Endothelial cell of umbilical vein (primary cell): Measurements from ENCODE around the gene ACVR2A. TPM values are rescaled to one million over a fixed set of nuclear protein-coding genes. Genes with fewer than 3 reads are reported as not detected.

Experiments
- BruUV-seq: library from RNA; stranded (reverse); fragments of 400-500 nt; replicated peaks from 2 replicates; lab custom pipeline; 2021; lab: Mats Ljungman, UMichigan
- CTCF ChIA-PET: fragments of 300-600, 350-600 bp; sonication (Branson Sonifier 250); formaldehyde crosslinking; loops from one replicate; lab custom pipeline; 2021; ENCODE audit warnings: antibody characterized with exemption, inconsistent platforms; lab: Charles Lee
- POLR2A ChIA-PET: fragments of 300-600, 350-600 bp; sonication (Branson Sonifier 250); formaldehyde crosslinking; loops from one replicate; lab custom pipeline; 2021; ENCODE audit warnings: antibody characterized with exemption, inconsistent platforms; lab: Charles Lee
- DNase-seq: peaks from one replicate; pipeline ENCODE4 v3.0.0-alpha.2; 2011; ENCODE audit warnings: low read depth, low spot score
- FAIRE-seq: peaks from 2 replicates; lab custom pipeline; 2011; peaks lifted over from hg19 to GRCh38; lab: Jason Lieb, UNC
- H2AFZ ChIP-seq: 2 replicates; pipeline ENCODE4 v1.6.0; 2012; ENCODE audit warnings: low read depth, low read length, control low read depth, inconsistent platforms
- H3K27ac ChIP-seq: 2 replicates; pipeline ENCODE4 v1.5.1; 2011; ENCODE audit warnings: low read depth, mild to moderate bottlenecking, control low read depth, low read length, moderate library complexity; ENCODE audit not compliant: insufficient read depth
- H3K27me3 ChIP-seq, 2 experiments: 2 replicates each; pipeline versions ENCODE4 v1.6.0 to v1.6.1; 2011; ENCODE audit warnings: low read length in 2 of 2, mixed read lengths in 1 of 2; ENCODE audit not compliant: control insufficient read depth in 2 of 2, insufficient read depth in 2 of 2
- H3K36me3 ChIP-seq, 2 experiments: 2 replicates in 1 of 2; 3 replicates in 1 of 2; pipeline ENCODE4 v1.5.1; 2011; ENCODE audit warnings: low read length in 2 of 2, mild to moderate bottlenecking in 1 of 2, moderate library complexity in 1 of 2; ENCODE audit not compliant: control insufficient read depth in 2 of 2, insufficient read depth in 2 of 2; ENCODE audit errors: extremely low read depth in 1 of 2
- H3K4me1 ChIP-seq: 3 replicates; pipeline ENCODE4 v1.5.1; 2011; ENCODE audit warnings: mild to moderate bottlenecking, low read length; ENCODE audit not compliant: control insufficient read depth, insufficient read depth; ENCODE audit errors: extremely low read depth
- H3K4me2 ChIP-seq: 2 replicates; pipeline ENCODE4 v1.6.1; 2011; ENCODE audit warnings: low read length, control low read depth, mixed read lengths; ENCODE audit not compliant: insufficient read depth
- H3K4me3 ChIP-seq, 3 experiments: fragments of 200-600 bp in 1 of 3; sonication (generic), shearing (Covaris generic) in 1 of 3; replicated peaks in 1 of 3; 2 replicates each; pipeline ENCODE4 v1.5.1; 2011 to 2016; ENCODE audit warnings: control low read depth in 3 of 3, low read length in 3 of 3, mild to moderate bottlenecking in 2 of 3, inconsistent platforms in 1 of 3, low read depth in 1 of 3, moderate library complexity in 1 of 3; ENCODE audit not compliant: insufficient read depth in 1 of 3
- H3K79me2 ChIP-seq: 2 replicates; pipeline ENCODE4 v1.6.0; 2012; ENCODE audit warnings: low read length, inconsistent platforms; ENCODE audit not compliant: control insufficient read depth, insufficient read depth
- H3K9ac ChIP-seq: replicated peaks from 2 replicates; pipeline ENCODE3; 2011; ENCODE audit warnings: low read length, control low read depth; ENCODE audit not compliant: insufficient read depth; ENCODE audit errors: extremely low read depth
- H3K9me1 ChIP-seq: replicated peaks from 3 replicates; pipeline ENCODE4 v1.6.0; 2011; ENCODE audit warnings: mild to moderate bottlenecking, low read length; ENCODE audit not compliant: control insufficient read depth, insufficient read depth; ENCODE audit errors: extremely low read depth
- H3K9me3 ChIP-seq: replicated peaks from 2 replicates; pipeline ENCODE4 v1.5.1; 2012; ENCODE audit warnings: low read length, inconsistent platforms; ENCODE audit not compliant: control insufficient read depth, insufficient read depth
- H4K20me1 ChIP-seq: replicated peaks from 2 replicates; pipeline ENCODE3; 2011; ENCODE audit warnings: mild to moderate bottlenecking, low read length; ENCODE audit not compliant: control insufficient read depth, insufficient read depth; ENCODE audit errors: extremely low read depth
- EZH2 ChIP-seq: IDR thresholded peaks from 2 replicates; pipeline ENCODE4 v1.6.1; 2012; ENCODE audit warnings: borderline replicate concordance, low read depth, mild to moderate bottlenecking, moderate library complexity, low read length, inconsistent platforms; ENCODE audit not compliant: severe bottlenecking
- FOS ChIP-seq: IDR thresholded peaks from 2 replicates; pipeline ENCODE4 v1.6.1; 2011; ENCODE audit warnings: mild to moderate bottlenecking, low read length, moderate library complexity, borderline replicate concordance; ENCODE audit not compliant: insufficient read depth
- POLR2A ChIP-seq: IDR thresholded peaks from 2 replicates; pipeline ENCODE4 v1.6.1; 2012; ENCODE audit warnings: low read depth, mild to moderate bottlenecking, control low read depth, low read length
- POLR2AphosphoS5 ChIP-seq: IDR thresholded peaks from 2 replicates; pipeline ENCODE4 v1.6.1; 2012; ENCODE audit warnings: low read depth, mild to moderate bottlenecking, control low read depth, low read length, moderate library complexity; ENCODE audit not compliant: insufficient read depth
- dilution Hi-C: fragments of 300-500 bp; cut with MboI; formaldehyde crosslinking; loops from one replicate; pipeline ENCODE4 v1.15.0; 2019; ENCODE audit warnings: low sequenced_read_pairs; ENCODE audit not compliant: extremely low pct_ligation_motif_present
- intact Hi-C: fragments of 100-400 bp; cut with micrococcal nuclease; formaldehyde crosslinking; loops from one replicate; pipeline ENCODE4 v1.10.0; 2022
- polyA plus RNA-seq, 4 experiments: library from polyadenylated mRNA; depleted of rRNA in 3 of 4; stranded (reverse) in 3 of 4; unstranded in 1 of 4; fragments of >200 nt; gene quantifications; 2 replicates each; pipeline versions ENCODE4 v1.2.1 to v1.2.3, GENCODE V29; 2011 to 2012; ENCODE audit warnings: missing spikeins in 1 of 4
- total RNA-seq: library from RNA; stranded (reverse); gene quantifications from 2 replicates; pipeline ENCODE4 v1.2.3, GENCODE V29; 2021
- TF ChIP-seq, protein P1 (sequence below): IDR thresholded peaks from 2 replicates; pipeline ENCODE4 v1.6.1; 2011; ENCODE audit not compliant: insufficient read depth, insufficient read length
- TF ChIP-seq, protein P2 (sequence below), 2 donors: IDR thresholded peaks; 1 replicate in 1 of 2; 2 replicates in 1 of 2; pipeline ENCODE4 v1.5.1; 2011; ENCODE audit warnings: low read length in 2 of 2, mild to moderate bottlenecking in 2 of 2, moderate library complexity in 2 of 2, control low read depth in 1 of 2, inconsistent platforms in 1 of 2, low read depth in 1 of 2; ENCODE audit not compliant: insufficient read depth in 1 of 2; ENCODE audit errors: extremely low read depth in 1 of 2

The ACVR2A gene
- total and polyA plus RNA-seq, 2 donors (not counting 3 experiments of a cell fraction or from before 2014, with no cell fraction given), result 1.7 to 7.9 TPM

DNA sequence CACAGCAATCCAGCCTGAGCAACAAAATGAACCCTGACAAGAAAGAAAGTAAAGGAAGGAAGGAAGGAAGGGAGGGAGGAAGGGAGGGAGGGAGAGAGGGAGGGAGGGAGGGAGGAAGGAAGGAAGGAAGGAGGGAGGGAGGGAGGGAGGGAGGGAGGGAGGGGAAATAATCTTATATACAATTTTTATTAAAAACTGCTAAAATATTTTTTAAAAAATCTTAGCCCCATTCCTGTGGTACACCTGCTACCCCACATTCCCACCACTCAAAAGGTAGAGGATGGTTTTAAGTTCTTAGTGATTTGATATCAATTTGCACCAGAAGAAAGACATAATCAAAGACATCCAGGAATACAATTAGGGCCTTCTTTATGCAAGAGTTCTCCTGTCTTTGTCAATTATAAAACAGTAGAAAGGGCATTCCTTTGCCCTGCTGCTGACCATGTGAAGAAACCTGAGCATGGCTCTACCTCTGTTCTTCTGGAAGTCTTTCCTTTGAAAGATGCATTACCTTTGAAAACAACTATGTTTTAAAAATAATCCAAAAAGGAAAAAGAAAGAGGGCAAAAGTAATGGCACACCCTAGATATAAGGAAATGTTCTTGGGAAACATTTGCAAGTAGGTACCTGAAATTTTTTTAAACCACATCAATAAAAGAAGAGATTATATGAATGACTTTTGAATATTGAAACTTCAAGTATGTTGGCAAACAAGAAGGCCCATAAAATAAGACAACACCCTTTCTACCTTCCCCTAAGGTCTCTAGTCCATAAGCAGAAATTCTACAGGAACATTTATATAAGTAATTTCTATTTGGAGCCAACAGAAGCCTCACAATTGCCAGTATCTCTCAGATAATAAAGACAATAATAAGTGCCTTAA is 33.7 kb upstream of the ACVR2A start:
- Histone ChIP-seq H3K4me3 (no peak overlapping the region), H3K27me3 (no peaks in the 10 kb centered on the region), H3K9me3 (no peaks in the 10 kb centered on the region), H3K36me3 (no peaks in the 10 kb centered on the region), H3K79me2 (no peaks in the 10 kb centered on the region), H3K9ac (no peak overlapping the region), H3K27ac (no peak overlapping the region), H3K4me2 (no peak overlapping the region), H2AFZ (no peak overlapping the region), H4K20me1 (no peaks in the 10 kb centered on the region), H3K9me1 (no peaks in the 10 kb centered on the region), H3K4me1 (no peaks in the 10 kb centered on the region)
- intact Hi-C loops (no loop called here), dilution Hi-C loops (no loop called here)
- FAIRE-seq, result no peak
- ChIA-PET POLR2A (no interaction called here), CTCF (no interaction called here)
- DNase-seq, result no peak
- no TSS peak for BruUV-seq
- TF ChIP-seq FOS (no peak), POLR2A (no peak), EZH2 (no peak), POLR2AphosphoS5 (no peak)
- TF ChIP-seq, protein P1, sequence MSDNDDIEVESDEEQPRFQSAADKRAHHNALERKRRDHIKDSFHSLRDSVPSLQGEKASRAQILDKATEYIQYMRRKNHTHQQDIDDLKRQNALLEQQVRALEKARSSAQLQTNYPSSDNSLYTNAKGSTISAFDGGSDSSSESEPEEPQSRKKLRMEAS, result no peak
- TF ChIP-seq, protein P2, sequence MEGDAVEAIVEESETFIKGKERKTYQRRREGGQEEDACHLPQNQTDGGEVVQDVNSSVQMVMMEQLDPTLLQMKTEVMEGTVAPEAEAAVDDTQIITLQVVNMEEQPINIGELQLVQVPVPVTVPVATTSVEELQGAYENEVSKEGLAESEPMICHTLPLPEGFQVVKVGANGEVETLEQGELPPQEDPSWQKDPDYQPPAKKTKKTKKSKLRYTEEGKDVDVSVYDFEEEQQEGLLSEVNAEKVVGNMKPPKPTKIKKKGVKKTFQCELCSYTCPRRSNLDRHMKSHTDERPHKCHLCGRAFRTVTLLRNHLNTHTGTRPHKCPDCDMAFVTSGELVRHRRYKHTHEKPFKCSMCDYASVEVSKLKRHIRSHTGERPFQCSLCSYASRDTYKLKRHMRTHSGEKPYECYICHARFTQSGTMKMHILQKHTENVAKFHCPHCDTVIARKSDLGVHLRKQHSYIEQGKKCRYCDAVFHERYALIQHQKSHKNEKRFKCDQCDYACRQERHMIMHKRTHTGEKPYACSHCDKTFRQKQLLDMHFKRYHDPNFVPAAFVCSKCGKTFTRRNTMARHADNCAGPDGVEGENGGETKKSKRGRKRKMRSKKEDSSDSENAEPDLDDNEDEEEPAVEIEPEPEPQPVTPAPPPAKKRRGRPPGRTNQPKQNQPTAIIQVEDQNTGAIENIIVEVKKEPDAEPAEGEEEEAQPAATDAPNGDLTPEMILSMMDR (IDR thresholded peaks at IDR 0.05; ENCODE audit: extremely low read depth in 1 of 2, insufficient read depth in 1 of 2, low read depth in 1 of 2, low read length in 2 of 2), result no peak
